GM21786 (cell line): ENCODE data around the gene PLSCR2.
"Not testable (repeated sequence)": the region's sequence is repeated elsewhere in the genome, so short reads cannot be mapped to it uniquely, and the experiment has no call there.

ENCODE experiments used
- ATAC-seq: cut with Tn5 transposase; IDR thresholded peaks from one replicate; pipeline ENCODE4 v1.9.1; 2021; ENCODE audit not compliant: unreplicated experiment

The PLSCR2 gene

DNA sequence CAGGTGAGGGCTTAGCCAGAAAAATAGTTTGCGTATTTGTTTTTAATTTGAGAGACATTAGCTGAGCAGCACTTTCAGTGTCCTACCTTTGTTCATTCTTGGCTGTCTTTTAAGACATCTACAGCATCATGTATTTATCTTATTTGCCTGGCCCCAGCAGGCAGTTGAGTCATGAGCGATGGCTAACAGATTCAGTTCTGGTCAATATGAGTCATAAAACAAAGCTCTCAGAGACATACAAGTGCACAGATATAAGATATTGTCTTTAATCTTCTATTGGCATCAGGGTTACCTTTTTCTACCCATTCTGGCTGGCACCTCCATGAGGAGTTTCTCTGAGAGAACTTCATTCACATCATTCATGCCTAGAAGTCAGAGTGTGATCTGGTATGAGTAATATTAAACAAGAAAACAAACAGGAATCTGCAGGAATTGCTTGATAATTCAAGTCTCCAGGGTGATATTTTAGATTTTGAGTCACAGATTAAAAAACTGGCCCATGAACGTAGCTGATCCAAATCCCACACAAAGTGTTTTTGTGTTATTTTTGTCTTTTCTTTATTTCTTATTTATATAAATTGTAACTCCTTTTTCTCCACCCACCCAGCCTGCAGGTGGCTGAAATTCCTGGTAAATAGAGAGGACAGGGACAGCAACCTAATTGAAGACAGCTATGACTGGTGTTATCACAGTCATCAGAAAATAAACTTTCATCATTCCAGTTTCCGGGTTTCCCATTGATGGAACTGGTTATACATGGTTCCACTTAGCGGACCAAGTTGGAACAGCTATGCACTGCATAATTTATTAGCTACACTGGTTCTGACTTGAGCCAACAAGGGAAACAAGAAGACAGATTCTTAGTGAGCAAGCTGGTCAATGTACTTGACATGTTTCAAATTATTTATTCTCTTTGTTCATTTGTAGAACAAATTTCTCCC is 47.3 kb downstream of the PLSCR2 start:
- ATAC-seq = no peak

DNA sequence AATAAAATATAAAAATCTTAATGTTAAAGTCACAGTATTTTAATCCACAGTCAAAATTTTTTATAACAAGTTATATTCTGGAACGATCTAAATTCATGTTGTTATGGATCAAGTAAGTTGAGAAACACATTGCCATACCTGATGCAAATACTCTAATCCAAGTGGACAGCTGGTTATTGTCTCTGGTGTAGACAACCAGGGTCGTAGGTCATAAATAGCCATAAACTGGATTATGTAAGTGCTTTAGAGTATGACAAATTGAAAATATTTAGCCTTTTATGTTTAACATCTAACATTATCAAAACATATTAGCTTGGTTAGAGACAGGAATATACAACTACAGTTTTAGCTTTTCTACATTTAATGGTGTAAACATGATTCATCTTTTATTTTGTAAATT is 53.0 kb downstream of the PLSCR2 start:
- ATAC-seq = no peak

DNA sequence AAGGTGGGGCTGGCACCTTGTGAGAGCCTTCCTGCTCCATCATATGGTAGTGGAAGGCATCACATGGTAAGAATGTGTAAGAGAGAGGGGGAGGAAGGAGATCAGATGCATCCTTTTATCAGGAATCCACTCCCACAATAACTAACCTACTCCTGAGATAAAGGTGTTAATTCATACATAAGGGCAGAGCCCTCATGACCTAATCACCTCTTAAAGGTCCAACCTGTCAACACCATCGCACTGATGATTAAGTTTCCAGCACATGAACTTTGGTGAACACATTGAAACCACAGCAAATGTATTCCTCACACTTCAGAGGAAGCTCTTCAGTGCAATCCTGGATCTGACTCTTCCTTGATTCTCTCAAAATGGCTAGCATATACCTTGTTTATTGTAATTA is 55.4 kb downstream of the PLSCR2 start:
- no peak for ATAC-seq

DNA sequence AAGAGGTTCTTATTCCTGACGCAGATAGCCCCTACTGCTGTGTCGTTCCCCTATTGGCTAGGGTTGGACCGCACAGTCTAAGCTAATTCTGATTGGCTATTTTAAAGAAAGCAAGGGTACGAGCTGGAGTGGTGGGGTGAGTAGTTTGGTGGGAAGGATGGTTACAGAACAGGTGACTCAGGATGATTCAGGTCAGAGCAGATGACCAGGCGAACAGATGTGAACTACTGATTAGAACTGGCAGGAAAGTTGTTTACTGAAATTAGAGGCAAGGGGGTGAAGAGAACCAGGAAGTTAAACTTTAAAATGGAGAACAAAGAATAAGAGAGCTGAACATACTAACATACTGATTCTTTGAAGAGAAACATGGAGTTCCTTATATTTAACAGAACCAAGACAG is 56.6 kb downstream of the PLSCR2 start:
- not testable (repeated sequence) for ATAC-seq

DNA sequence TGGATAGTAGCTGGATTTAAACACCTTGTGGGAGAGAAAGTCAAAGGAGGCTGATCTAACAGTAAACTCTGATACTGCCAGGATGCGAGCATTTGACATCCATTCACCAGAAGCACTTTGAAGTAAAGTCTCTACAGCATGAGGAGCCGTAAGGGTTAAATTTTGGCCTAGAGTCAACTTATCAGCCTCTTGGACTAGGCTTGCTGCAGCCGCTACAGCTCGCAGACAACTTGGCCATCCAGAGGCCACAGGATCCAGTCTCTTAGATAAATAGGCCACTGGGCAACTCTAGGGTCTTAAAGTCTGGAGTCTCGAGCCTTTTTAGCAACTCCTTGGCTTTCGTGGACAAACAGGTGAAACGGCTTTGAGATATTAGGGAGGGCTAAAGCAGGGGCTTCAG is 61.4 kb downstream of the PLSCR2 start:
- no peak for ATAC-seq

DNA sequence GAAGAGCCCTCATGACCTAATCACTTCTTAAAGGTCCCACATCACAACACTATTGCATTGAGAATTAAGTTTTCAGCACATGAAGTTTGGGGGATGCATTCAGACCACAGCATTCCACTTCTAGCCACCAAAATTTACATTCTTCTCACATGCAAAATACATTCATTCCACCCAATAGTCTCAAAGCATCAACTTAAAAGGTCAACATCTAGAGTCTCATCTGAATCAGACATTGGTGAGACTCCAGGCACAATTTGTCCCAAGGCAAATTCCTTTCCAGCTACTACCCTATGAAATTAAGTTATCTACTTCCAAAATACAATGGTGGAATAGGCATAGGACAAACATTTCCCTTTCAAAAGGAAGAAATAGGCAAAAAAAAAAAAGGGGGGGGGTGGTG is 64.9 kb downstream of the PLSCR2 start:
- no peak for ATAC-seq

DNA sequence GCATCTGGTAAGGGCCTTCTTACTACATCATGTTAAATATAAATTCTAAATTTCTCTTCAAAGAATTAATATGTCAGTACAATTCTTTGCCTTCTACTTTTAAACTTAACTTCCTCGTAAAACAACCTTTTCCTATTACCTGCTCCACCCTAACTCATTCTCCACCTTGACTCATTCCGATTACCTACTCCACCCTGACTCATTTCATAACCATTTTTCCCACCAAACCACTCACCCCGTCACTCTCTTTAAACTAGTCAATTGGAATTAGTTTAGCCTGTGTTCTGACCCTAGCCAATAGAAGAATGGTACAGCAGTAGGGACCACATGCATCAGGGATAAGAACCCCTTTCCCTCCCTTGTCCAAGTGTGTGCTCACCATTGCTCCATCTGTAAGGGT is 65.6 kb downstream of the PLSCR2 start:
- ATAC-seq = no peak

DNA sequence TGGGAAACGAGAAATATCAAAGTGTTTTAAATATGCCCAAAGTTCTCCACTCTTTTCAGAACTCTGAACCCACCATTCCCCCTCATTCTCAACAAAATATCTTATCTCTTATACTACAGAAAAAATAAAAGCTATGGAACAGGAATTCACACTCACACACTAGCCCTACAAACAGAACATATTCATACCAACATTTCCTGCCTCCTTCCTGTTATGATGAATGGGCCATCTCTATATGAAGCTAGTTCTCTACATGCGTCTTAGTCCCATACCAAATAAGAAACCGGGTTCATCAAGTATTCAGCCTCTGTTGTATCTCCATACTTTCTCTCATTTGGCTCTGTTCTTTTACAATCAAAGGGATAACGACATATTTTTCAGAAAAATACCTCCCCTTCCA is 72.6 kb downstream of the PLSCR2 start:
- no peak for ATAC-seq

DNA sequence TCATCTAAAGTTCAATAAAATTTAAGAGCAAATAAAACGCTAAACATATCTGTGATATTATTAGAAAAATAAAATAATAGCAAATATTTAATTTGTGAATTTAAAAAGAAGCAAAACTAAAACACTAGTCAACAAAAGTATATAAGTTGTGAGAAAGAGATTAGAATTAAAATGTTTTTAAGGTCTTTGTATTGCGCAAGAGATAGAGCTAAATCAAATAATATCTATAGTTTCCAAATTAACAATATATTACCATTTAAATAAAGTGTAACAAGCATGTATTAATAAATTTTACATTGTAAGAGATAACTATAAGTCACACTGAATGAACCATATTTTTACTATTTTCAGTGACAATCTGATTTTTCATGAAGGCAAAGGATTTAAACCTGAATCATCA is 74.2 kb downstream of the PLSCR2 start:
- ATAC-seq = no peak

DNA sequence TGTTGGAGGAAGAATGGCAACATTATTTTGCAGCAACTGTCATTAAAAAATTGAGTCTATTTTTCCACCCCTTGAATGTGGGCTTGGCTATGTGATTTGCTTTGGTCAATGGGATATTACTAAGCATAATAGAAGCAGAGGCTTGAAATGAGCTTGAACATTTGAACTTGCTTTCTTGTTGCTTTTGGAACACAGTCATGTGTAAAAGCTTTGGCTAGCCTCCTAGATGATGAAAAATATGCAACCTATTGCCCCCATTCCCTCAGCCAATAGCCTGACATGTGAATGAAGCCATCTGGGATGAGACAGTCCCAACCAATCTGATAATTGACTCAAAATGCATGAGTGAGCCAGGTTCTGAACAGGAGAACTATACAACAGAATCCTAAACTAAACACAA is 78.4 kb downstream of the PLSCR2 start:
- ATAC-seq = no peak

DNA sequence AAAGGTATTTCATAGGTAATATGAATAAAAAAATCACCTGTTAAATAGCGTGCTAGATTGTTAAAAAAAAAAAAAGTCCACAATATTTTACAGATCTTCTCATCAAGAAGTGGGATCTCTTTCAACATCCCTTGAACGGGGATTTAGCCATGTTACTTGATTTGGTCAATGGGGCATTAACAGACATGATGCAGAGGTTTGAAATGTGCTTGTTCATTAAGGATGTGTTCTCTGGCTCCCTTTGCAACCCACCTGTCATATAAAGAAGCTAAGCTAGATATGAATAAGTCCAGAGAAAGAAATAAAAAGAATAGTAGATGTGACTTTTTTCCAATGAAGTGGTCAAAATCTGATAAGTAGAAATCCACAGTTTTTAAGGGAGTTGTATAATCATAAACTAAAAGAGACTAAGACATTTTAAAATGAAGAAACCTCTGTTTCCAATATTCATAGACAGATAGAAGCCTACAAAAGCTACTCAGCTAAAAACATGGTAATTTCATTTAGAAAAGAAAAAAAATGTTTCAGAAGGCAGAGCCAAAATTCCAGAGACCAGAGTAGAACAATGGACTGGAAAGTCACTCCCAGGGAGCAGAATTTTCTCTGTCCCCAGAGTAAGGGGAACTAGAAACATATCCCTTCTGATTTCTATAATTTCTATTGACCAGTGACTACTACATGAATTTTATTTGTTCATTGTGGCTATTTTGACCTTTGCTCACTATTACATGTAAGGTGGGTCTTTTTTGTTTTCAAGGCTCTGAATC is 79.2 kb downstream of the PLSCR2 start:
- ATAC-seq = no peak

DNA sequence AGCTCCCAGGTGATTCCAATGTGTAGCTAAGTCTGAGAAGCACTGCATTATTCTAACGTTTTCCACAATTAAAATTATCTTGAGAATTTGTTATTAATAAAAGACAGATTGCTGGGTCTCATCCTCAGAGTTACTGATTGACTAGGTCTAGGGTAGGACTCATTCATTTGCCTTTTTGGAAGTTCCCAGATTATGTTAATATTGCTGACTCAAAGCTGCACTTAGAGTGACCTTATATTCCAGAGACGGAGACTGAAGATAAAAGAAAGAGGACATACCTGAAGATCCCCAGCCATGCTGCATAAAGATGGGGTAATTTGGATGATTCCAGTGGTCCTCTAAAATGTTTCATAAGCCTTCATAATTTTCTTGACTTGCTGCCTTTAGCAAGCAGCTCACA is 81.8 kb downstream of the PLSCR2 start:
- no peak for ATAC-seq

DNA sequence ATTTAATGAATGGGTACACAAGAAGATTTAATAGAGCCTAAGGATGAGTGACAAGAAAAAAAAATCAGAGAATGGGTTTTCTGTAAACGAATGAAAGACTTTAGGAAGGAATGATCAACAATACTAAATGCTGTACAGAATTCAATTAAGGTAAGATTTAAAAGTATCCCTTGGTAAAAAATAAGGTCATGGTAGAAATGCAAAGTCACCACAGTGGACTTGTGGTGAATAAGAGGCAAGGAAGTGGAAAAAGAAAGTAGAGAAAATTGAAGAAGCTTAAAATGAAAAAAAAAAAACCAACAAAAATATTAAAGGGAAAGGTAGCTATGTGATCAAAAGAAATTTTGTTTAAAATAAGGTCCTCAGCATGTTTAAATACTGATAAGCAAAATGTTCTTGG is 82.4 kb downstream of the PLSCR2 start:
- no peak for ATAC-seq

DNA sequence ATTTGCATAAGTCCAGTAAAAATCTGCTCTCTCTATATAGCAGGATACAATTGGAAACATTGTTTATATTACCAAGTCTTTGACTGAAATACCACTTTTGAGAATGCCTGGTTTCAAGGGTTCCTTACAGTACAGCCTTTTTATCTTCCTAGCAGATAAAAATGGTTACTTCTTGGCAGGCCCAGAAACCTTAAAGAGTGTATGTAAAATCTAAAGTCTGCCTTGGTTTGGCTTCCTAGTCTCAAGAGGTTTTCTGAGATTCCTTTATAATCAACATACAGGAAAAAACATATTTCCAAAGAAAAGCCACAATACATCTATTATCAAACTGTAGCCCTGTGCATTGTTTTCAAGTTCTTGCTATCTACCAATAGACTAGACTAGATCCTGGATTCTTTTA is 84.6 kb downstream of the PLSCR2 start:
- no peak for ATAC-seq
